HPDE6-E6E7 (cell line): ENCODE measurements around the gene WDR93.

ENCODE experiments used
- DNase-seq: peaks from one replicate; pipeline ENCODE4 v3.0.0; 2011; ENCODE audit warnings: missing footprints; ENCODE audit errors: extremely low spot score

The WDR93 gene

DNA sequence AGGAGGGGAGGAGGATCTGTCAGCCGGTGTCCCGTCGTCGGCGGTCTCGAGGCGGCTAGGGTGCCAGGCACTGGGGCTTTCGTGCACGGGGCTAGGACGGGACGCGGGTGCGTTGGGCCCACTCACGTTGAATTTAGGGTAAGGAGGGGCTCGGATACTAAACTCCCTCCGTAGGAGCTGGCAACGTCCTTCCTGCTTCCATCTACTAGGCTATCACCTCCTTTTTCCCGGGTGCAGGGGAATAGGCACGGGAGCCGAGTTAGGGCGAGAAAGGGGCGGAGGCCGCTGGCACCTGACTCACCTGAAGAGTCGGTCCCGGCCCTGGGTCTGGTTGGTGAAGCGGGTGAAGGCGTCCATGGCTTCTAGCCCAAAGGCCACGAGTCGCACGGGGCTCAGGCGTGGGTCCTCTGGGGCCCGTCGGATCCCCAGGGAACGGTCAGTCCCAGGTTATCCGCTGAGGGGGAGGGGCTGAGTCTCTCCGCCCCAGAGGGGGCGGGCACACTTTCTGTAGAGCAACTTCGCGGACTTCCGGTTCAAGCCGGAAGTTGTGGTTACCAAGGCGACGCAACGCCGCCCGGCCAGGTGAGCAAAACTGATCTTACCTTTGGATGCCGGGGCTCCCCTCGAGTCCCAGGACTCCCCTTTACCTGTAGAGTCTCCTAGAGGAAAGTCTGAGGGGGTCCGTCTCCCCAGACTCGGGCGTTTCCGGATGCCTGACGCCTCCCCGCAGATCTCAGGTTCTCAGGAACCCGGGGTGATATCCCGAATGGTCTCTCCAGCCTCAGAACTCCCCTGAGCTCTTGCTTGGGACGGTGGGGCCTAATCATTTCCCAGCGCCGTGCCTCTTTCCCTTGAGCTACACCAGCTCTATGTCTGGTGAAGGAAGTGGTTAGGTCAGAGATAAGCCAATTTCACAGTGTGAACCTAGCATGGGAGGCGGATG, at the start of gene WDR93, which contains the start of gene PEX11A:
Gene WDR93 (plus strand): TSS at position 536 of the 943 bp plus-strand sequence. CDS start 10,936 bp downstream, outside the sequence.
Gene PEX11A (minus strand): TSS at position 479 of the 943 bp plus-strand sequence. CDS start 122 bp downstream, at position 357.
- DNase-seq: peak; percentile 71

DNA sequence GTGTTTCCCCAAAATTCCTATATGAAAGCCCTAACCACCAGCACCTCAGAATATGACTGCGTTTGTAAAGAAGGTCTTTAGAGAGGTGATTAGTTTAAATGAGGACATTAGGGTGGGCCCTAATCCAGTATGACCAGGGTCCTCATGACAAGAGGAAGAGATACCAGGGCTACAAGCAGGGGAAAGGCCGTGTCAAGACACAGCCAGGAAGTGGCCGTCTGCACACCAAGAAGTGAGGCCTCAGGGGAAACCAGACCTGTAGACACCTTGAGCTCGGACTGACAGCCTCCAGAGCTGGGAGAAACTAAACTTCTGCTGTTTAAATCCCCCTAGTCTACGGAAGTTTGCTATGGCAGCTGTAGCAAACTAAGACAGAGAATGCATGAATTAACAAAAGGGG, 49.6 kb upstream of the WDR93 start:
- DNase-seq: no peak

DNA sequence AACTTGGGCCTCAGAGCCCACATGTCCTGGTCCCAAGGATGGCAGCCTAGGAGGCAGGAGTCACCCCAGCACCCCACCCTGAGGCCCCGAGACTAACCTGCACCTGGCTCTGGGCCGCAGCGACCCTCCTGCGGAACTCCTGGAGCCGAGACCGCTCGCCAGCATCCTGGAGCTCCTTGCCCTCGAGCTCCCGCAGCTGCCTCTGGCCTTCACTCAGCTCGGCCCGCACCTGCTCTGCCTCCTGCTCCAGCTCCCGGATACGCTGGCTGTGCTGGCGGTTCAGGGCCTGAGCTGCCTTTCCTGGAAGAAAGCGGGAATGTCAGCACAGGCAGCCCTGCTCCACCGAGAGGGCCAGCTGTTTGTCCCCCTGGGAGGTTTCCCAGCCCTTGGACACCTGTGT, 48.5 kb upstream of the WDR93 start:
- DNase-seq: no peak

DNA sequence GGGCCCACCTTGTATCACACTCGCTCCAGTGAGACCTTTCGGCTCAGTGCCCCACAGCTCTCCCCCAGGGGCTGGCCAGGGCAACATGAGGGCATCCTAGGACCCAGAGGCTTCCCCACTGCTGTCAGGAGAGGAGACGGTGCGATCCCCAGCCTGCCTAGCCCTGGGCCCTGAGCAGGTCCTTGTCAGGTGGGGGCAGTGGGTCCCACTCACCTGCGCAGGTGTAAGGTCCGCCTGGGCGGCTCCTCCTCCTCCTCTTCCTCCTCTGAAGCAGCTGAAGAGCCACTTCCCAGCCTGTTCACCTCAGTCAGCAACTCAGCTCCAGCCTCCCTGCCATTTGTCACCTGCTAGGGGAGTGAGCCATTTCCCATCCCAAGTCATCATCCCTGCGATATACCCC, 44.9 kb upstream of the WDR93 start:
- DNase-seq: no peak

DNA sequence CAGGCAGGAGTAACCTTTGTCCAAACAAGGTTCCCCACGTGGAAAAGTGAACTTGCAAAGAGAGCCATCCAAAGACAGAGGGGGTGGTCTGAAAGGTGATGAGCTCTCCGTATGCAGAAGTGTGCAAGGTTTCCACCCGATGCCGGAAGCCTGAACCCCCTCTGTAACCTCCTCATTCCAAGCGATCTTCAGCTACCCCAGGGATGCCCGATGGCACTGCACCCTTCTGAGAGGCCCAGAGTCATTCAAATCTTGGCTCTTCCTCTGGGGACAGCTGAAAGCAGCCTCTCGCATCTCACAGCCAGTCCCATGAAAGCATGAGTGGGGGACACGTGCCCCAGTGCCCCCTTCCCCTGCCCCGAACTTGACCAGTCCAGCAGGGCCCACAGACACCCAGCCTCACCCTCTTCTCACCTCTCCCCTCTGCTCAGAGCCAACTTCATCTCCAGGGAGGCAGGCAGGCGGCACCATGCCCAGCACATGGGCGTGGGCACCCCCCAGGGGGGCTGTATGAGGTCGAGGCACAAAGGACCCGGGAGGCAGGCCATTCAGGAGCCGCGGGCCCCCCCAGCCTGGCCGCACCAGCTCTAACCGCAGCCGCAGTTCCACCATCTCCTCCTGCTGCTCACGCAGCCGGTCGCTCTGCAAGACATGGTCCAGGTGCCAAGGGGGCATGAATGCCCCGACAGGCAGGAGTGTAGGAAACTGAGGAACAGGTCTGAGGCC, 44.0 kb upstream of the WDR93 start:
- DNase-seq: no peak

DNA sequence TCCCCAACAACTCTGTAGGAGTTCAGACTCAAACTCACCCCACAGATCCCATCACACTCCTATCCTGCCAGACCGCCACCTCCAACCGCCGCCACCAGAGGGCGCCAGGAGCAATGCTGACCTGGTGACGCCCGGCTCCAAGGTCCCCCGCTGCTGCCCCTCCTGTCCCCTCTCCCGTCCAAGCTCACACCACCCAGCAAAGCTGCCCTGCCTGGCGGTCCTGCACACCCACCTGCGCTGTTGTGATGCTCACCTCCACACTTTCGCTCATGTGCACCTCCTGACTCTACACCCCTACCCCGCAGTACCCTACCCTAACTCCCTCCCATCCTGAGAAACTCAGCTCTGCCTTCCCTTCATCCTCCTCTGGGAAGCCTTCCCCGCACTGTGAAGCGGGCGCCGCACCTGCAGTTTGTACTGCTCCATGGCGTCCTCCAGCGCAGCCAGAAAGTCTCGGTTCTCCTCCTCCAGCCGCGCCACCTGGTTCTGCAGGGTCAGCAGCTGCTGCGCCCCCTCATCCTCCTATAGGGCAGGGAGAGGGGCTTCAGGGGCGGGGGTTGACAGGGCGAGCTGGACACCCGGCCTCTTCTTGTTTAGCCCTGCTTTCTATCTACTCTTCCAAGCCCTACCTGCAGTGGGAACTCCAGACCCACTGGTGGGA, 43.3 kb upstream of the WDR93 start:
- DNase-seq: peak; percentile 64

DNA sequence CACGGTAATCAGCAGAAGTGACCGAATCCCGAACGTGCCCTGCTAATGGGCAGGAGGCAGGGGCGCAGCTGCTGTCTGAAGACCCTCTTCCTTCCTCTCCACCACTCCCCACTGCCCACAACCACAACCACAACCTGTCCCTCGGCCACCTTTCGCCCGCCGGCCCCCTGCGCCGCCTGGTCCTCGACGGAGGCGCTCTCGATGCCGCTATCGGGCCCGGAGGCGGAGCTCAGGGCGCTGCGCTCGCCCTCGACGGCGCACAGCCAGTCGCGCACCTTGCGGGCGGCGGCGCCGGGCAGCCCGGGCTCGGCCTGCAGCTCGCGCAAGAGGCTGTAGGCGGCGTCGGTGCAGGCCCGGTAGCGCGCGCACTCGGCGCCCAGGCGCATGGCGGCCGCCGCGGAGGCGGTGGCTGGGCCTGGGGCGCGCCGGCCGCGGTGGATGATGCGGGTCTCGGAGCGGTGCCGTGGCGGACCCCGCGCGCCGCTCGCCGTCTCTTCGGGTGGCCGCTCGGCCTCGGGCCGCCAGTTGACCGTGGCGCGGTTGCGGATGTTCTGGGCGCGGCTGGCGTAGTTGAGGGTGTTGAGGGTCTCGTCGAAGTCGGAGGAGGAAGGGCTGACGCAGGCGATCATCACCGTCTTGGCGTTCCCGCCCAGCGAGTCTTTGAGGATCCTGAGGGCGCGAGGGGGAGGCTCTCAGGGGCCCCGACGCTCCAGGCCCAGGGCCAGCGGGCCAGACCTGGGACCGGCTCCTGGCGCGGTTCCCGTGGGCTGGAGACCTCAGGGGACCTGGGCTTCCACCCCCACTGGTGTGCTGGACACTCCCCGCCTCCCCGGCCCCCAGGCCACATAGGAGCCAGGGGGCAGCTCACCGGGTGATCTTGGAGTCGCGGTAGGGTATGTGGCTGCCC, 42.3 kb upstream of the WDR93 start:
- DNase-seq: no peak

DNA sequence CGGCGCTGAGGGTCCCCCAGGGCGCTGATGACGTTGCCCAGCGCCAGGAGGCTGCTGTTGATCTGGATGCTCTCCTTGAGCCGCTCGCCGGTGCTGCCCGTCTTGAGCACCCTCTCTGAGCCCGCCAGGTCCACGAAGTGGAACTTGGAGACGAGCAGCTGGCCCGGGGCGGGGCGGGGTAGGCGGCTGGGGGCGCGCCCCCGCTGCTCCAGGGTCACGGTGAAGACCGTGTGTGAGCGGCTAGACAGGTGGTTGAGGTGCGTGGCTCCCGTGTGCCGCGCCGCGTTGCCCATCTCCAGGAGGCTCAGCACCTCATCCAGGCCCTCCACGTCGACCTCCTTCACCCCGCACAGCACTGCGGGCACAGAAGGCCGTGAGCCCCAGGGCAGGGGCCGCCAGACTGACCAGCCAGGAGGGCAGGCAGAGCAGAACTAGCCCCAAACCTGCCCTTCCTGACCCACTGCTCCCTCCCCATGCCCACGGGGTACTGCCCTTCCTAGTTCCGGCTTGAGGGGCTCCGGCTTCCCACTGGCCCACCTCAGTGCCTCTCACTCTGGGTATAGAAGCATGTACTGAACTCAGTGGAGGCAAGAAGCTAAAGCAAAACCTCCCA, 41.5 kb upstream of the WDR93 start:
- DNase-seq: no peak

DNA sequence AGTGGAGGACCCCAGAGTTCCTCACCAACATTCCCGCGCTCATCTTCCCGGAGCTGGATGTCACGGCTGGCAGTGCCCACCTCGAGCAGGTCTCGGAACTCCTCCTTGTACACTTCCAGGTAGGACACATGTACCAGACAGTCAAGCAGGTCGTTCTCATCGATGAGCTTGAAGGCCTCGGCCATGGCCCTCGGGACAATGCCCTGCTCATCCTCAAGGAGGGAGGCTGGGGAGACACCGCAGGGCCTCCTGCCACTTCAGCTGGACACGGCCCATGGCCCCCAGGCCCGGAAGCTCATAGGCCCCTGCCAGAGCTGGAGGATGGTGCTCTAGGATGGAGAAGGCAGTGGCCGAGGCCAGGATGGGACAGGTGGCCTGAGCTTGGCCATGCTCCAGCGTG, 40.9 kb upstream of the WDR93 start:
- no peak for DNase-seq

DNA sequence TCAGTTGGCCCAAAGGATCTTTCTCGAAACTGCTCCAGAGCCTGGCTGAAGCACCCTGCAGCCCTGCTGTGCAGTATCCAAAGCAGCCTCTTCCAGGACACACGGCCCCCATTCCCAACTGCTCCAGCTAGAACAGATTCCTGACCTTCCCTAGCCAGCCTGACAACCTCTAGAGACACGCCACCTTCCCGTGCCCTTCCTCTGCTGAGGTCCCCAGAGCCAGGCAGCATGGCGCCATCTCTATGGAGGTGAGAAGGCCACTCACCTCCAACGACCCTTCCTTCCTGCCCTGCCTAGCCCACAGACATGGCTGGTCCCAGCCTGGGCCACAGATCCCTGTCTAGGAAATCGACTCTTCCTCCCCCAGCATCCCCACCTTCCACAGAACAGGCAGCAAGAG, 38.5 kb upstream of the WDR93 start:
- no peak for DNase-seq

DNA sequence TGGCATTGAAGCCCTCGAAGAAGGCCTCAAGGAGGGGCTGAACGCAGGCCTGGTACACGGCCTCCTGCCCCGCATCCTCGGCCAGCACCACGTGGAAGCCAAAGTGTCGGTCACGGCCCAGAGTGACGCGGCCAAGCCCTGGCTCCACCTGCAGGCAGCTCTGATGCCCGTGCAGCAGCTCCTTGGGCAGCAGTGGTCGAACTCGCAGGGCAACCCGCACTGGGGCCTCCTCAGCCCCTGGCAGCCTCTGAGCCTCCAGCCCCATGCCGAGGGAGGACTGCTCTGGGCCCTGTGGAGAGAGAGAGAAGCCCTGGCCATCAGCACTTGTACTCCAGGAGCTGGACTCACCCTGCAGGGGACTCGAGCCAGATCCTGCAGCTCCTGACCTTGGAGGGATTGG, 37.9 kb upstream of the WDR93 start:
- DNase-seq: no peak

DNA sequence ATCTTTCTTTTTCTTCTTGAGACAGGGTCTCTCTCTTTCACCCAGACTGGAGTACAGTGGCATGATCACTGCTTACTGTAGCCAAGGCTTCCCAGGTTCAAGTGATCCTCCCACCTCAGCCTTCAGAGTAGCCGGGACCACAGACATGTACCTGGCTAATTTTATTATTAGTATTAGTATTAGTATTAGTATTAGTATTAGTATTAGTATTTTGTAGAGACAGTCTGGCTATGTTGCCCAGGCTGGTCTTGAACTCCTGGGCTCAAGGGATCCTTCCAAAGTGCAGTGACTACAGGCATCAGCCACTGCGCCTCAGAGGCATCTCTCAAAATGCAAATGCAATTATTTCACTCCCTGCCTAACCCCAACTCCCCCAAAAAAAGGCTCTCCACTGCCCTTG, 37.0 kb upstream of the WDR93 start:
- DNase-seq: no peak

DNA sequence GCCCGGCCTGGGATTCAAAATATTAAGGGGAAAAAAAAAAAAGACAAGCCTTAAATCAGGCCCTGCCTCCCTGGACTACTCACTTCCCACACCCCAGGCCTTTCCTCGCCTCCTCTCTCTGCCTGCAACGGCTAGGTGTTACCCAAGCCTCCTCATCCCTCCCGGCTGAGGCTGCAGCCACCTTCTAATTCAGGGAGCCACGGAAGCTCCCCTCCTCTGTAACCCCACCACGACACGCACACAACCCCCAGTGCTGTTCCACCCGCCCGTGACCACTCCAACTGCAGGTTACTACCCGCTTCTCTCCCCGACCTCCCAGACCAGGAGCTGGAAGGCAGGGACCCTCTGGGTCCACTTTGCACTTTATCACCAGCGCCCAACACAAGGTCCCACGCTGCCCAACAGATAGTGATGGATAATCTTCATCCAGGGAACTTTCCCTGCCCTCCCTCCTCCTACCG, 36.3 kb upstream of the WDR93 start:
- peak; percentile 68 for DNase-seq

DNA sequence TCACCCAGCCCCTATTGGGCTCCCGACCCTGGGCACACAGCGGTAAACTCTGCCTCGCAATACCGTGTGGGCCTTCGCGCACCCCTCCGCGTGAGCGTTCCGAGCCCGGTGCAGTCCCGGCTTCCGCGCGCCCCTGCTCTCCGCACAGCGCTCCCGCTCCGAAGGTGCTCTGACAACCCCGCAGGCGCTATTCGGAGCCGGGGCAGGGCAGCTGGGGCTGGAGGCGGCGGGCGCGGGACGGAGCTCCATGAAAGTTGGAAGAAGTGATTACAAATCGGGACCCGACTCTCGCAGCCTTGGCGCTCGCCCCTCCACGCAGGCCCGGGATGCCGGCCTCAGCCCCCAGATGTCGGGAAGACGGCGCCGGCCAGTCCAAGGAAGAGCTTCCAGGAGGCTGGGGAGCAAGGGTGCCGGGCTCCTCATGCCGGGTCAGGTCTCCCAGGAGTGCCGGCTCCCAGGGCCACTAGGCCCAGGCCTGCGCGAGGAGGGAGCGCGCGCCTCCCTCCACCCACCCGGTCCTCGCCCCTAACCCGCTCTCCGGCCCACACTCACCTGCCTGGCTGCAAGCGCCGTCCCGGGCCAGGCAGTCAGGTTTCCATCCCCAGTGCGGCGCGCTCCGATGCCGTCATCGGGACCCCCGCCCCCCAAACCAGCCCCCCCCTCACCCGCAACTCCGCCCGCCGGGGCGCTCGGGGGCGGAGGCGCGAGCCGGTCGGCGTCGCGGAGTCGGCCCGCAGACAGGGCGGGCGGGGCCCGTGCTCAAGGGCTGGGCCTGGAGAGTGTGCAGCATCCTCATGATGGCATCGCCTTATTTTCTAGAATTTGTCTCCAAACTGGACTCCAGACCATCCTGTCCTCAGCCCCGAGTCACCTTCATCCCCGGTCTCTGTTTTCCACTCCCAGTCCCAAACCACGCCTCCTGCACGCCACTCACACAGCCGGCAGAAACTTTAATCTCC, 35.5 kb upstream of the WDR93 start, which contains the start of gene KIF7:
Gene KIF7 (minus strand): TSS at position 621 of the 959 bp plus-strand sequence. CDS start 2,537 bp downstream, outside the sequence.
- DNase-seq: peak; percentile 50

DNA sequence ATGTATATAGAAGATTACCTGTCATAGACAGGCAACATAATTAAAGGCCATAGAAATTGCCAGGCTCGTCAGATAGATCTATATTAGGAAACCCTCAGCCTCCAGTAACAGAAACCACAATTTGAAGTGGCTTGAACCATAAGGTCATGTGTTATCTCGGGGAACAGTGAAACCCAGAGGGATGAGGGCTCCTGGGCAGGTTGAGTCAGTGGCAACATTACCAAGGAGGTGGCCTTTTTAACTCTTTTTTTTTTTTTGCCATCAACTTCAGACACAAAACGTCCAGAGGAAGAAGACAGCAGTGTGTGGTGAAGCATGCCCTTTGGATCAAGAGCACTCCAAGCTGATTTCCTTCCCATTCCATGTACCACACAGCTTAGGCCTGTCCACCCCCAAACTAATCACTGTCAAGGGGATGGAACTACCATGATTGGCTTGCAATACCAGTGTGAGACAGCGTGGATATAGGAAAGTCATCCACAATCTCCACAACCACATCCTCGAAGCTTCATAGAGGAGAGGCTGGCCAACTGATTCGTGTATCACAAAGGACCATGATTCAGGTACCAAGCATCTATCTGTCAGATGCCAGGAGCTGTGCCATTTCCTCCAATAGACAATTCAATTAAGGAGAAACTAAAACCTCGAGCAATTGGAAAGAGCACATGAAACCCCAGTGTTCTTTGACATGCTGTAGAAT, 34.3 kb upstream of the WDR93 start:
- DNase-seq: no peak

DNA sequence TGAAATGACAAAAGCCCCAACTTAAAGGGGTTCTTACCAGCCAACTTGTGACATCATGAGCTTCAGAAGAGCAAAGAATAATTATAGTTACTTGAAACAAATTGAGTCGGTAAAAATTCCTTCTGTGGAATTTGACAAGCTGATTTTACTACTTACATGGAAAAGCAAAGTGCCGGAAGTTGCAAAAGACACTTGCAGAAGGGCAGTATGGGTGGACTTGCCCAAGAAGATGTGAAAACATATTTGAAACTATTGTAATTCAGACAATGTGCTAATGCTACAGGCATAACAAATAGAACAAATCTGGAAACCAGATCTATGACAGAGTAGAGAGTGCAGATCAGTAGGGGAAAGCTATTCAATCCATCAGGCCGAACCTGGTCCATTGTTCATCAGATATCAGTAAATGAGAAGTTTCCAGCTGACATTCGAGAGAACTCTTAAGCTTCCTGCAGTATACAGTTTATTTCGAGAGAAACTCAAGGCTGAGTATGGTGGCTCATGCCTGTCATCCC, 32.9 kb upstream of the WDR93 start:
- DNase-seq: no peak

DNA sequence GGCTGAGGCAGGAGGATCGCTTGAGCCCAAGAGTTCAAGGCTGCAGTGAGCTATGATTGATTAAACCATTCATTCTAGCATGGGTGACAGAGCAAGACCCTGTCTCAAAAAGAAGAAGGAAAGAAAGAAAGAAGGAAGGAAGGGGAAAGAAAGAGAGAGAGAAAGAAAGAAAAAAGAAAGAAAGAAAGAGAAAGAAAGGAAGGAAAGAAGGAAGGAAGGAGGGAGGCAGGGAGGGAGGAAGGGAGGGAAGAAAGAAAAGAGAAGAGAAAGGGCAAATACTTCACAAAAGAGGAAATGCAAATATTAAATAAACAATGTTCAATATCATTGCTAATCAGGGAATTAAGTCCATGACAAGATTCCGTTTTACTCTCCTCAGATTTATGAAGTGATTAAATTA, 31.3 kb upstream of the WDR93 start:
- no peak for DNase-seq

DNA sequence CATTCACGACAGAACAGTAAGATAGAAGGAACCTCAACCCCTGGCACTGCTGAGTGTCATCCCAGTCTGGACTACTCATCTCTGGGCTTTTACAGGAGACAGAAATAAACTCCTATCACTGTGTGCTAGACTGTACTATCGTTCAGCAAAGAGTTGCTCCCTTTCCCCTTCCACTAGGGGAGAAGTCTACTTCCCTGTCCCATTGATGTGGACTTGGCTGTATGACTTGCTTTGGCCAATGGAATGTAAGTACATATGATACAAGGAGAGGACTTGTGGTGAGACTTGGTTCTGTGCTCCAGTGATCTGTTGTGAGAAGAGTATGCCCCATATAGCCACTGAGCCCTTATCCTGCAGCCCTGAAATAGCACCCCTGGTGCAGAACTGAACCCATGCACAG, 30.1 kb upstream of the WDR93 start:
- no peak for DNase-seq
